Adipocyte (in vitro differentiated cells): ENCODE measurements around the gene THRB.
"Not testable (repeated sequence)": the region's sequence is repeated elsewhere in the genome, so short reads cannot be mapped to it uniquely, and the experiment has no call there.

Experiments
- DNase-seq: peaks from one replicate; pipeline ENCODE4 v3.0.0-alpha.2; 2015; ENCODE audit warnings: low read depth
- H3K27me3 ChIP-seq: replicated peaks from 2 replicates; pipeline ENCODE4 v1.7.0; 2013; ENCODE audit warnings: mild to moderate bottlenecking, low read length, moderate library complexity; ENCODE audit not compliant: control insufficient read depth, insufficient read depth
- H3K36me3 ChIP-seq: 2 replicates; pipeline ENCODE4 v1.7.0; 2013; ENCODE audit warnings: low read length, mild to moderate bottlenecking, moderate library complexity; ENCODE audit not compliant: control insufficient read depth, insufficient read depth, severe bottlenecking
- H3K4me1 ChIP-seq: 2 replicates; pipeline ENCODE4 v1.7.0; 2013; ENCODE audit warnings: mild to moderate bottlenecking, low read length, moderate library complexity; ENCODE audit not compliant: control insufficient read depth, insufficient read depth
- H3K4me3 ChIP-seq: 2 replicates; pipeline ENCODE4 v1.7.0; 2013; ENCODE audit warnings: mild to moderate bottlenecking, low read length, moderate library complexity
- H3K9ac ChIP-seq: 2 replicates; pipeline ENCODE4 v1.7.0; 2013; ENCODE audit warnings: mild to moderate bottlenecking, low read length, moderate library complexity
- H3K9me3 ChIP-seq: 2 replicates; pipeline ENCODE4 v1.7.0; 2013; ENCODE audit warnings: mild to moderate bottlenecking, low read length, moderate library complexity; ENCODE audit not compliant: control insufficient read depth

THRB gene

DNA sequence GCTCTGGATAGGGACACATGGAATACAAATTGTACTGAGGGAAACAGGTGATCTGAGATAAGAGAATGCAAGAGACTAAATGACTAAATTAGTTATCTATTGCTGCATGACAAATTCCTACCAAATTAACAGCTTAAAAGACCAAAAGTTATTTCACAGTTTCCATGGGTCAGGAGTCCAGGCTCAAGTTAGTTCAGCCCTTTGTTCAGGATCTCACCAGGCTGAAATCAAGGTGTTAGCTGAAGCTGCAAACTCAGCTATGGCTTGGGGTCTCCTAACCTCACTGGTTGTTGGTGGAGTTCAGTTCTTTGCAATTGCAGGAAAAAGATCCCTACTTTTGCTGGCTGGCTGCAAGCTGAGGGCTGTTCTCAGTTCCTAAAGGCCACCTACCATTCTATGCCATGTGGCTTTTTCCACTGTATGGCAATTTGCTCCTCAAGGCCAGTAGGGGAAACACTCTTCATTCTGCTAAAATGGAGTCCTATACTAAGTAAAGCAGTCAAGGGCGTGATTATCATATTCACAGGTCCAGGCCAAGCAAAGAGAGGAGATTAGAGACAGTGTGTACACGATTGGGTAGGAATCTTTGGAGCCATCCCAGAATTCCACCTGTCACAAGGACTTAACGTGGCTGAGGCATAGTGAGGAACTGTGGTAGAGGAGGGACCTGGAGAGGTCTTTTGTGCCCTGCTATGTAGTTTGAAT is 53.7 kb downstream of the THRB start:
- Histone ChIP-seq H3K9me3 (no peaks in the 10 kb centered on the region), H3K4me3 (no peak overlapping the region), H3K27me3 (no peaks in the 10 kb centered on the region), H3K36me3 (no peaks in the 10 kb centered on the region), H3K9ac (no peak overlapping the region), H3K4me1 (peaks cover 7% of the 10 kb centered on the region)
- no peak for DNase-seq

DNA sequence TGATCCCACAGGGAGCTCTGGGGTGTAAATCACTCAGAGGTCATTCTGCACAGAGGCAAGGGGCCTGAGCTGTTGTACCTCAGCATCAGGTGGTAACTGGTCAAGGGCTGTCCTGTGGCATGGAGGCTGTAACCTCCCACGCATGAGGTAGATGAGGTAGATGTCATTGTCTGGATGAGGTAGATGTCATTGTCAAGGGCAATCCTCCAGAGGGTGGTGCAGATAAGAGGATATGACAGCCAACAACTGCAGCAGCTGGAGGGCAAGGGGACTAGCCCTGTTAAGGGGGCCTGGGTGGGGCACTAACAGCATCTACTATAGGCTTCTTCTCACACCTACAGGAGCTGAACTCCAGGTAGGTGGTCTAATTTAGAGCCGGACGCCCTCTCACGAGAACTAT is 55.6 kb downstream of the THRB start:
- Histone ChIP-seq H3K9ac (no peak overlapping the region), H3K27me3 (no peaks in the 10 kb centered on the region), H3K36me3 (no peaks in the 10 kb centered on the region), H3K9me3 (no peaks in the 10 kb centered on the region), H3K4me3 (no peak overlapping the region), H3K4me1 (peaks cover 7% of the 10 kb centered on the region)
- DNase-seq, result no peak

DNA sequence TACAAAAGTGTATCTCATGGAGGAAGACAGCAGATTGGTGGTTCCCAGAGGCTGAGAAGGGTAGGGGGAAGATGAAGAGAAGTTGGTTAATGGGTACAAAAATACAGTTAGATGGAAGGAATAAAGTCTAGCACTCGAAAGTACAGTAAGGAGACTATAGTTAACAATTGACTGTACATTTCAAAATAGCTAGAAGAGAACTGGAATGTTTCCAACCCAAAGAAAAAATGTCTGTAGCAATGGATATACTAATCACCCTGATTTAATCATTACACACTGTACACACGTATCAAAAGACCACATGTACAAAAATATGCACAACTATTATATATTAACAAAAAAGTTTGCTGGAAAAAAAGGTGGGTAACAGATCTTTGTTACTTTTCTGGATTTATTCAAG is 57.3 kb downstream of the THRB start:
- H3K36me3 ChIP-seq, result no peaks in the 10 kb centered on the region
- H3K9me3 ChIP-seq, result no peaks in the 10 kb centered on the region
- no peak overlapping the region for H3K4me3 ChIP-seq
- DNase-seq, result no peak
- no peak overlapping the region for H3K9ac ChIP-seq
- H3K27me3 ChIP-seq, result no peaks in the 10 kb centered on the region
- H3K4me1 ChIP-seq, result no peaks in the 10 kb centered on the region

DNA sequence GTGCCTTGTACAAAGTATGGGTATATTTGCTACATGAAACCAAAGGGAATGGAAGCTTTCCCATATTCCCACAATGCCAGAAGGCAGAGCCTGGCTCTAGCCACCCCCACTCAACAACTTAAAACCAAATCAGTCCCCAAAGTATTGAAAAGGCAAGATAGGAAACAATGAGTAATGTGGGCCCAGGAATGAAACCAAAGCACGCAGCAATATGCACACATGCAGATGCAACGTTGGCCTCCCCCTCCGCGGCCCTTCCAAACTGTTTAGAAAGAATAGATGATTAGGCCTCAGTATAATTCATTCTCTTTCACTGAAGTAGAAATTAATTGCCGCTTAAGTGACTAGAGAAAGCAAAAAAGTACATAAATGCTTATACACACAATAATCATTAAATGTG is 59.1 kb downstream of the THRB start:
- Histone ChIP-seq H3K9ac (no peak overlapping the region), H3K4me3 (no peak overlapping the region), H3K36me3 (no peaks in the 10 kb centered on the region), H3K9me3 (no peaks in the 10 kb centered on the region), H3K27me3 (no peaks in the 10 kb centered on the region), H3K4me1 (no peaks in the 10 kb centered on the region)
- DNase-seq, result no peak

DNA sequence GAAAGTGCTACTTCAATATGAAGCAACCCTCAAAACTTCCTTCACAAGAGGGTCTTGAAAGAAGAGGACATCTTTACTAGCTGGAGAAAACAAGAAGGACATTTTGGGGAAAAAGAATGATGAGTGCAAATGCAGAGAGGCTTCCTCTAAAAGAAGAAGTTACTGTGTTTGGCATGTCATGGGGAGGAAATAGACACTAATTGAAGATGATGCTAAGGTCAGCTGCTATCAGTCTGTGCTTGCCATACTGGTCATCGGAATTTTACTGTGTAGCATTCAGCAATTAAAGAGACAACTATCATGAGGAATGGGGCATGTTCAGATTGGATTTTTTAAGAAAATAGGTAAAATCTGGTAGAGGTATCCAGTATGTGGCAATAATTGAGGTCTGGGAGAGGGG is 60.0 kb downstream of the THRB start:
- Histone ChIP-seq H3K9ac (no peak overlapping the region), H3K9me3 (peaks cover 2% of the 10 kb centered on the region), H3K4me1 (no peaks in the 10 kb centered on the region), H3K27me3 (no peaks in the 10 kb centered on the region), H3K36me3 (peaks cover 4% of the 10 kb centered on the region), H3K4me3 (no peak overlapping the region)
- no peak for DNase-seq

DNA sequence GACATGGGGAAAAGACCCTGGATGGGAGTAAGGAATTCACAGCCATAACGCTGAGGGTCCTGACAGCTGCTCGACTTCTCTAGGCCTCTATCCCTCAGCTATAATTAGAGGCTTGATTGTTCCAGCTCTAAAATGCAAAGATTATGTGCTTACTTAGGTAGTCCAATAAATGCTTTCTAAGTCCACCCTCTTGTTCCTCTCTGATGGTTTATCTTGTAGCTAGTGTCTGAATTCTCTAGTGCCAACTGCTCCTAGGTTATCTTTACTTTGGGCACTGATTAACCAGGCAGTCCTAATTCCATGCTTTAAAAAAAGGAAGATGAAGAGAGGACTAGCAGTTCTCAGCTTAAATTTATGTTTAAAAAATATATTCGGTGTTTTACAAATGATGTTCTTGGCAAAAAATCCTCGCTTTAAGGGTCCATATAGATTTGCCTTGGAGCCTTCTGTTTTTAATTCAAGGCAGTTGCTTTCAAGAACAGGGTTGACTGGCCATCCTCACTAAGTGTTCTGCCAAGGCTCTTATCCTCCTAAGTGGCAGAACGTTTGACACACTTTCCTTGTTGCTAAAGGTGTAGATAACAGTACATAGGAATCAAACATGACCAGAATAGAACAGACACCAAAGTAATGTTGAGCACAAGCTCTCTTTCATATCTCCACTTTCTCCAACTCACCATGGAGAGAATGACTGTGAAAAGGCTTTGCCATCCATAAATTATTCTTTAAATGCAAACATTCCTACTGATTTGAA is 60.6 kb downstream of the THRB start:
- DNase-seq, result no peak
- peaks cover 2% of the 10 kb centered on the region for H3K9me3 ChIP-seq
- H3K4me3 ChIP-seq, result no peak overlapping the region
- H3K36me3 ChIP-seq, result peaks cover 4% of the 10 kb centered on the region
- no peaks in the 10 kb centered on the region for H3K4me1 ChIP-seq
- H3K9ac ChIP-seq, result no peak overlapping the region
- H3K27me3 ChIP-seq, result no peaks in the 10 kb centered on the region

DNA sequence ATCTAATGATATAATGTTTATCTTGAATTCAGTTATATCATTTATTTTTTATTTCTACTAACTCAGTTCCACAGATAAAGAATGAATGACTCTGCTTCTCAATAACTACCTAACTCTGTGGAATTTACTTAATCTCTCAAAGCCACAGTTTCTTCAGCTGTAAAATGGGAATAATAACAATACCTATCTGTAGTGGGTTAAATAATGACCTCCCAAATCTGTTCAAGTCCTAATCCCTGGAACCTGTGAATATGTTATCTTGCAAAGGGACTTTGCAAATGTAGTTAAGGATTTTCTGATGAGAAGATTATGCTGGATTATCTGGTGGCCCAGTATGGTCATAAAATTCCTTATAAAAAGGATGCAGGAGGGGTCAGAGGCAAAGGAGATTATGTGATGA is 61.7 kb downstream of the THRB start:
- Histone ChIP-seq H3K36me3 (peaks cover 4% of the 10 kb centered on the region), H3K9ac (no peak overlapping the region), H3K4me3 (no peak overlapping the region), H3K4me1 (no peaks in the 10 kb centered on the region), H3K27me3 (no peaks in the 10 kb centered on the region), H3K9me3 (peaks cover 2% of the 10 kb centered on the region)
- DNase-seq, result no peak

DNA sequence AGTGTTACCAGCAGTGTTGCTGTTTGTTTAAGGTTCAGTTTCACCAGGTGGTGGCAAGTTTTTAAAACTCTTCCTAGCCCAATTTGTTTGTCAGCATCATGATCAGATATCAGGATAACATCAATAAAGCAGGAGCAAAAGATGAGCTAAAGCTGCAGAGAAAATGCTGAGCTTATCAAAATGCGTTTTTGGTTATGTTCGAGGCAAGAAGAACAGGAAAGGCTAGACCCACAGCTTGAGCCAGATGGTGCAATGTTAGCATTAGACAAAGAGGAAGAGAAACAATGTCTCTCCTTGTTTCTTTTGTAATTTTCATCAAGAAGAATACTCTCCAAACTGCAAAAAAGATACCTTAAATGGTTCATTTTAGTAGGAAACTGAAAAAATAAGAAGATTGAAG is 66.2 kb downstream of the THRB start:
- DNase-seq, result no peak
- Histone ChIP-seq H3K27me3 (no peaks in the 10 kb centered on the region), H3K36me3 (peaks cover 4% of the 10 kb centered on the region), H3K9ac (no peak overlapping the region), H3K4me3 (no peak overlapping the region), H3K9me3 (peaks cover 2% of the 10 kb centered on the region), H3K4me1 (no peaks in the 10 kb centered on the region)

DNA sequence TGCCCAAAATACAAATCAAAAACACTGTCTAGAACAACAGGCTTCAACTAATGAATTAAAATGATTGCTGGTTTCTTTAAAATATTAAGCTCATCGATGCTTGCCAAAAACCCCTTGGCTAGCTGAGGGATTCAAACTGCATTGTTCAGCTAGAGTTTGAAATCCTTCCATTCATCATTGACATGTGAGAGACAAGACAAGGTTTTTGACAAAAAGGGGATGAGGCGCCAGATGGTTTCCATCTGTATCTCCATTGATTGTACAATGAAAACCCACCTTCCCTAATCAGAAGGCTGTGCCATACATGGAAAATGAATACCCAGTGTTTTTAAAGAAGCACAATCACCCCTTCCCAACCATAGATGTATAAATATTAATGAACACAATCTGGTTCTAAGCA is 67.8 kb downstream of the THRB start:
- Histone ChIP-seq H3K27me3 (no peaks in the 10 kb centered on the region), H3K36me3 (peaks cover 4% of the 10 kb centered on the region), H3K4me1 (no peaks in the 10 kb centered on the region), H3K9ac (no peak overlapping the region), H3K4me3 (no peak overlapping the region), H3K9me3 (peaks cover 2% of the 10 kb centered on the region)
- no peak for DNase-seq

DNA sequence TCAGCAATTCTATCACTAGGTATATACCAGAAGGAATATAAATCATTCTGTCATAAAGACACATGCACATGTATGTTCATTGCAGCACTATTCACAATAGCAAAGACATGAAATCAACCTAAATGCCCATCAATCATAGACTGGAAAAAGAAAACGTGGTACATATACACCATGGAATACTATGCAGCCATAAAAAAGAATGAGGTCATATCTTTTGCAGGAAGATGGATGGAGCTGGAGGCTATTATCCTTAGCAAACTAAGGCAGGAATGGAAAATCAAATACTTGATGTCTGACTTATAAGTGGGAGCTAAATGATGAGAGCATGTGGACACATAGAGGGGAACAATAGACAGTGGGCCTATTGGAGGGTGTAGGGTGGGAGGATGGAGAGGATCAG is 73.8 kb downstream of the THRB start:
- DNase-seq, H3K4me1 ChIP-seq, H3K27me3 ChIP-seq, H3K9me3 ChIP-seq, H3K9ac ChIP-seq, H3K36me3 ChIP-seq, H3K4me3 ChIP-seq: not testable (repeated sequence)

DNA sequence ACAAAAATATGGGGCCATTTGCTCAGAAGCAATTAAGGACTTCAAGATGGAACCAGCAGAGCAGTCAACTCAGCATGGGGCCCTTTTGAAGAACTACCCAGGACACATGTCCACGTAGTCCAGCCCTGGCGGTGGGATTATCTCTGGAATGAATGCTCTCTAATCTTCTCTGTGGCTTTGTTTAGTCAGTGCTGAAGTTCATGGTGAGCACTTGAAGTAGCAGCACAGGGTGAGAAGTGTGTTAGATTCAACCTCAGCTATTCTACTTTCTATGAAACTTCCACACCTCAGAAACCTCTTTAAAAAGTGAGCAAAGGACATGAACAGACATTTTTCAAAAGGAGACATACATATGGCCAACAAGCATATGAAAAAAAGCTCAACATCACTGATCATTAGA is 74.4 kb downstream of the THRB start:
- no peak for DNase-seq
- Histone ChIP-seq H3K27me3 (no peaks in the 10 kb centered on the region), H3K36me3 (no peaks in the 10 kb centered on the region), H3K9ac (no peak overlapping the region), H3K4me1 (peaks cover 8% of the 10 kb centered on the region), H3K9me3 (no peaks in the 10 kb centered on the region), H3K4me3 (no peak overlapping the region)
